Measurements from ENCODE around the gene AGAP2.
"Not testable (repeated sequence)": the region's sequence is repeated elsewhere in the genome, so short reads cannot be mapped to it uniquely, and the experiment has no call there.

AGAP2 gene

GRCh38 chr12:57694459-57695019, 44.0 kb downstream of the AGAP2 start:
- no peak for DNase-seq (ENCODE audit: low read depth)

GRCh38 chr12:57693659-57694458, 44.7 kb downstream of the AGAP2 start, which contains the start of gene OS9:
Gene OS9 (plus strand): TSS chr12:57694132. CDS start chr12:57694162, 30 bp downstream.
- peak; percentile 99 for DNase-seq (ENCODE audit: low read depth)

GRCh38 chr12:57693317-57693658, 45.3 kb downstream of the AGAP2 start:
- no peak for DNase-seq (ENCODE audit: low read depth)

GRCh38 chr12:57692500-57692899, 46.0 kb downstream of the AGAP2 start:
- no peak for DNase-seq (ENCODE audit: low read depth)

DNA sequence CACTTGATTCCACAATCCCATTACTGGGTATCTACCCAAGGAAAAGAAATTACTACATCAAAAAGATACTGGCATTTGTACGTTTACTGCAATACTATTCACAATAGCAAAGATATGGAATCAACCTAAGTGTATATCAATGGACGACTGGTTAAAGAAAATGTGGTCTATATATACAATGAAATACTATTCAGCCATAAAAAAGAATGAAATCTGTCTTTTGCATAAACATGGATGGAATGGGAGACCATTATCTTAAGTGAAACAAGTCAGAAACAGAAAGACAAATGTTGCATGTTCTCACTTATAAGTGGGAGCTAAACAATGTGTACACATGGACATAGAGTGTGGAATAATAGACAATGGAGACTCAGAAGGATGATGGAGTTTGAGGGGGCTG, 49.6 kb downstream of the AGAP2 start:
- DNase-seq (ENCODE audit: low read depth): no peak

- no peak for DNase-seq (ENCODE audit: low read depth)
Observed at GRCh38 chr12:57687862-57688261, 50.7 kb downstream of the AGAP2 start.

GRCh38 chr12:57679697-57680096, 58.8 kb downstream of the AGAP2 start:
- DNase-seq (ENCODE audit: low read depth): no peak

GRCh38 chr12:57677947-57678346, 60.6 kb downstream of the AGAP2 start:
- not testable (repeated sequence) for DNase-seq (ENCODE audit: low read depth)

DNA sequence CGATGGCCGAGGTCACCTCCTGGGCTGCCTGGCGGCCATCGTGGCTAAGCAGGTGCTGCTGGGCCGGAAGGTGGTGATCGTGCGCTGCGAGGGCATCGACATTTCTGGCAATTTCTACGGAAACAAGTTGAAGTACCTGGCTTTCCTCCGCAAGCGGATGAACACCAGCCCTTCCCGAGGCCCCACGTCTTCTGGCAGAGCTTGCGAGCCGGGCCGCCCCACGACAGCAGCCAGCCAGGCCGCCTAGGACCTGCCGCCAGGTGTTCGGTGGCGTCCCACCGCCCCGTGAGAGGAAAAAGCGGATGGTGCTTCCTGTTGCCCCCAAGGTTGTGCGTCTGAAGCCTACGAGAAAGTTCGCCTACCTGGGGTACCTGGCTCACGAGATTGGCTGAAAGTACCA, 63.9 kb downstream of the AGAP2 start:
- no peak for DNase-seq (ENCODE audit: low read depth)

Data from fibroblast of gingiva (primary cell).